Cerebellar nuclear complex (tissue), 1 donor: ENCODE data around the gene BYSL.
"Not testable (repeated sequence)": the region's sequence is repeated elsewhere in the genome, so short reads cannot be mapped to it uniquely, and the experiment has no call there.

Experiments
- DNase-seq, 2 experiments: peaks; one replicate each; lab custom pipeline; 2025; lab: John Stamatoyannopoulos, UW

Gene BYSL

GRCh38 chr6:41942067-41942851 is 21.0 kb downstream of the BYSL start:
- DNase-seq = no peak

DNA sequence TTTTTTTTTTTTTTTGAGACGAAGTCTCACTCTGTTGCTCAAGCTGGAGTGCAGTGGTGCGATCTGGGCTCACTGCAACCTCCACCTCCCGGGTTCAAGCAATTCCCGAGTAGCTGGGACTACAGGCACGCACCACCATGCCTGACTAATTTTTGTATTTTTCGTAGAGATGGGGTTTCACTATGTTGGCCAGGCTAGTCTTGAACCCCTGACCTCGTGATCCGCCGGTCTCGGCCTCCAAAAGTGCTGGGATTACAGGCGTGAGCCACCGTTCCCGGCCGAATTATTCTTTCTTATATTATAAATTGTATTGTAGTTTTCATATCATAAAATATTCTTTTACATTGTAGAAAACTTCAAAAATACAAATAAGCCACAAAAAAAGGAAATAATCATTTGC is 21.6 kb downstream of the BYSL start:
- DNase-seq = not testable (repeated sequence)

DNA sequence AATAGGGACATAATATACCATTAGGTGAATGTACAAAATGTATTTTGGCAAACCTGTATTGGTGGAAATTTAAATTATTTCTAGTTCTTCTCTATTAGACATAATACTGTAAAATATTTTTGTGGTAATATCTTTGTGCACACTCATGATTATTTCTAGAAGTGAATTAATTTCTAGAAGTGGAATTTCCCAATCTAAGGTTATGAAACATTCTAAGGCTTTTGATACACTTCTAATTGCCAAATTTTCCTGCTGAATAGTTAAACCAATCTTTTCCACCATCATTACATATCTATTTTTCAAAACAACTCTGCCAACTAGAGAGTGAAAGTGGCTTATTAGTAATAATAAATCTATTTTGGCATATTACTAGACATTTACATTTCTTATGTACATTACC is 22.2 kb downstream of the BYSL start:
- no peak for DNase-seq

DNA sequence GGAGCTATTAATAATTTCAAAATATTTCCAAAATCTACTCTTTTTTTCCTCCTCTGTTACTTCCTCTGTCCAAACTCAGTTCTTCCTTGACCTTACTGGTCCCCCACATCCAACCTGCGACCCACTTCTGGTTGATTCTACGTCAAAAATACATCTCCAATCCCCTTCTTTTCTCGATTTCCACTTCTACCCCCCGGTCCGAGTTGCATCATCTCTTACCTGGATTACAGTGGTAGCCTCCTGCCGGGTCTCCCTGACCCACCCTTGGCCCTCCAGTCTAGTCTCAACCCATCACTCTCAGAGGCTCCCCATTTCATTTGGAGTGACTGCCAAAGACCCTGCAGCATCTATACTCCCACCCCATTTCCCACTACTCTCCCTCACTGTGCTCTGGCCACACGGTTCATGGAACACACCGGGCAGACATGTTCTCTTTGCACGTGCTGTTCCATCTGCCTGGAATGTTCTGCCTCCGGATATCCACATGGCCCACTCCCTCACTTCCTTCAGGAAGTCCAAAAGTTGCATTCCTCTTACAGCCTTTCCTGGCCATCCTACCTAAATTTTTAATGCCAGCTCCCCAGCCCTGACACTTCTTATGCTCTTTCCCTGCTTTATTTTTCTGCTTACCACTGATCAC is 26.4 kb downstream of the BYSL start:
- DNase-seq = no peak

GRCh38 chr6:41954668-41955067 is 33.4 kb downstream of the BYSL start:
- no peak for DNase-seq

DNA sequence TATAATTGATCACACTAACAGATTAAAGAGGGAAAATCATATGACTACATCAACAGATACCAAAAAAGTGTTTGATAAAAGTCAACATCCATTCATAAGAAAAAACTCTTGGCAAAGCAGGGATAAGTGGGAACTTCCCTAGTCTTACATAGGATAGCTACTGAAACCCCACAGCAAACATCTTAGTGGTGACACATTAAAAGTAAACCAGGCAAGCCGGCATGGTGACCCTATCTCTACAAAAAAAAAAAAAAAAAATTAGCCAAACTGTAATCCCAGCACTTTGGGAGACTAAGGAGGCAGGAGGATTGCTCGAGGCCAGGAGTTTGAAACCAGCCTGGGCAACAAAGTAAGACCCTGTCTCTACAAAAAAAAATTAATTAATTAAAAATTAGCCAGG is 34.1 kb downstream of the BYSL start:
- DNase-seq = no peak

DNA sequence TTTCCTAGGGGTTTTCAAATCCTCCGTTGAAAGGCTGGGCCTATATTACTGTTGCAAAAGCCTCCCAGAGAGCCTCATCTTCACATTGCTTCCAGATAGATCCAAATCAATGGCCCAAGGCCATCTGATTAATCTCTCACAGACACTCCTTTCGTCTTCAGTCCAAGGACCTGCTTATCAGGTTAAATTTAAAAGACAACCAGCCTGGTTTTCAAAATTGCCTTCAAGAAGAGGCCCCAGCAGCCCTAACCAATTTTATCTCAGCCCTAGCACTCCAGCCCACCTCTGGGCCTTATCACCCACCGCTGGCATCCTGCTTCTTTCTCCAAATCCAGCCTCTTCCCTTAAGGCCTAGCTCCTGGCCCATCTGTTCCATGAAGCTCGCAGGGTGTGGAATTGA is 35.8 kb downstream of the BYSL start:
- no peak for DNase-seq

- DNase-seq = no peak
Measured at GRCh38 chr6:41958022-41958856, 36.9 kb downstream of the BYSL start.

DNA sequence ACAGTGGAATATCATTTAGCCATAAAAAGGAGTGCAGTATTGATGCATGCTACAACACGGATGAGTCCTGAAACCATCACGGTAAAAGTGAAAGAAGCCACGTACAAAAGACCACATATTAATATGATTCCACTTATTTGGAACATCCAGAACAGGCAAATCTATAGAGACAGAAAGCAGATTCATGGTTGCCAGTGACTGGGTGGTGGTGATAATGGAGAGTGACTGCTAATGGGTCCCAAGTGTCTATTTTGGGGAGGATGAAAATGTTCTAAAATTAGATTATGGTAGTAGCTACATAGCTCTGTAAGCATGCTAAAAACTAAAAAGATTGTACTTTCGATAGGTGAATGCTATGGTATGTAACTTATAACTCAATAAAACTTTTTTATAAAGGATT is 38.7 kb downstream of the BYSL start:
- no peak for DNase-seq

- DNase-seq = no peak
Measured at GRCh38 chr6:41963371-41963770, 42.1 kb downstream of the BYSL start.

DNA sequence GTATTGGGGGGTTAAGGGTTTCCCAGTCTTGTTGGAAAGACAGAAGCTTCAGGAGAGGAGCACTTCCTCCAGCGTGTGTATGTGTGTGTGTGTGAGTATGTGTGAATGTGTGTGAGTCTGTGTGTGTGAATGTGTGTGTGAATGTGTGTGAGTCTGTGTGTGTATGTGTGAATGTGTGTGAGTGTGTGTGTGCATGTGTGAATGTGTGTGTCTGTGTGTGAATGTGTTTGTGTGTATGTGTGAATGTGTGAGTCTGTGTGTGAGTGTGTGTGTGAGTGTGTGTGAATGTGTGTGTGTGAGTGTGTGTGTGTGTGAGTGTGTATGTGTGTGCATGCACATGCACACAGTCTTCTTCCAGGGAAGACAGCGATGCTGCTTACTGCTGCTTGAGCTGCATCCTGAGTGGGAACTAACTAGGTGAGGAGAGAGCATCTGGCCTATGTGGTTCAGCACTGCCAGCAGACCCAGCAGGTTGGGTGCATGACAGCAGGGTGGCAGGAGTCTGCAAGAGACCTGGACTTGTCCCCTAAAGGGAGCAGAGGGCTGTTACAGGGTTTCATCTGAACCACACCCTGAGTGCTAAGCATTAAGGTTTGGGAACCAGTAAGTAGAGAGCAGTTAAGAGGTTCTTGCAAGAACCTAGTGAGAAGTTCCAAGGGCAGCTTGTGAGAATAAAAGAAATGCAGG is 43.0 kb downstream of the BYSL start:
- DNase-seq = no peak

DNA sequence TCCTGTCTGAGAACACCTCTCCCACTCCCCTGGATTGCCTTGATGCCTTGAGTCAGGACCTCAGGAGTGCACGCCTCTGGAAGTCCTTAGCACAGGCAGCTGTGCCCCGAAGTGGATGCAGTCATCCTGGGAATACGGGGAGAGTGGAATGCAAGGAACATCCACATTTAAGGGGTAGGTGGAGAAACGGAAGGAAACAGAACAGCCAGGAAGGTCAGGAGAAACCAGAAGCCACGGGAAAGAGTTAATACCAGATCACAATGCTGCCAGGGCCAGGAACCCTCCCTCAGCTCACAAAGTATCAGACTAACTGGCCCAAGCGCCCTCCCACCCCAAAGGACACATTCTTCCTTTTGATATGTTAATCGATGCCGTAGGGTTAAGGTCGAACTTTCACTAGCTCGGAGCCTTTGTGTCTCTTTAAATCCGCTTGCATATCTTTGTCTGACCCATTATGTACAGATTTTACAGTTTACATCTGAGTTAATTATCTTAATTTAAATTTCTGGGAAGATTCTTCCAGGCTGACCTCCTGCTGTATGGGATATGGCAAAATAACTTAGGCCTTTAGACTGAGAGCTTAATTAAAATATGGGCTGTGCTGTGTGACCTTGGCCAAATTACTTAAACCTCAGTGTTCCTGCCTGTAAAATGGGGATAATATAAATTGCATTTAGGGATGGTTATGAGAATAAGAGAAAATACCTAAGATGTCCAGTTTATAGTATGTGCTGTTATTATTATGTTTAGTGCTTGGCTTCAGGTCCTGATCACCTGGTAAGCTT is 44.3 kb downstream of the BYSL start:
- DNase-seq = no peak

DNA sequence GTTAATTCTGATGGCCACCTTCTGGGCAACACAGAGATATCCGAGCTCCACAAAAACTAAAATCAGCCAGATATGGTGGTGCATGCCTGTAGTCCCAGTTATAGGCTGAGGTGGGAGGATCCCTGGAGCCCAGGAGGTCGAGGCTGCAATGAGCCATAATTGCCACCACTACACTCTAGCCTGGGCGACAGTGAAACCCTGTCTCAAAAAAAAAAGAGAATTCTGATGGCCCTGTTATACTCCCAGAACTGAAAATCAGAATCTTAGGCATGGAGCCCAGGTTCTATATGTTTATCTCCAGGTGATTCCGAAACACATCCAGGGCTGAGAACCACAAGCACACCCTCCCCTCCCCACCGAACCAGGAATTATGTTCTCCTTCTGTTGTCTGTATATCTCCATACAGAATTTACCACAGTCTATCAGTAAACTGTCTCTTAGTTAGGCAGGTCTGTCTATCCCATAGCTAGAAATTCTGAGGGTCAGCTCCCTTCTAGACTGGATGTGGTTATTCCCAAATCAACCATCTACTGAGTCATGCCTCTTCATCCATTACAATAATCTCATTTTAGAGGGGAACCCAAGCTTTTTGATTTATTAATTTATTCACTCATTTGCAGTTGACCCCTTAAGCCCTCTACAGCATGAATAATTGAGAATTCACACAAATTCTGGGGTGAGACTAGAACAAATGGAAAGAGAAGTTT is 45.1 kb downstream of the BYSL start:
- DNase-seq = no peak

- no peak for DNase-seq
Measured at GRCh38 chr6:41966961-41967311, 45.6 kb downstream of the BYSL start.

GRCh38 chr6:41967312-41968287 is 46.3 kb downstream of the BYSL start:
- no peak for DNase-seq

GRCh38 chr6:41970436-41970846 is 49.1 kb downstream of the BYSL start:
- no peak for DNase-seq

DNA sequence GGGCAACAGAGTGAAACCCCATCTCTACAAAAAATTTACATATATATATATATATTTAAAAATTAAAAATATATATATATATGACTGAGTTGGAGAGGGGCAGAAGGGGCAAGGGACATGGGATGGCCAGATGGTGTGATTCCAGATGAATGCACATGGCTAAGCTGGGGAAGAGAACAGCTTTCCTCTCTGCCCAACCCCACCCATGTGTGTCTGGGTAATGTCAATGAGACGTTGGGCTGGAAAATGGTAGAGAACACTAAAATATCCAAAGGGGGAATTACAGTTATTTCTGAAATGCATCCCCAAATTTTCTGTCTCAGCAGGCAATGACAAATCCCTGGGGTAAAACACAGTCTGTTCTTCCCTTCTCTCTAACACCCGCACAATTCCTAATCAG is 51.5 kb downstream of the BYSL start:
- DNase-seq = no peak

- no peak for DNase-seq
Measured at GRCh38 chr6:41974281-41974825, 53.1 kb downstream of the BYSL start.

DNA sequence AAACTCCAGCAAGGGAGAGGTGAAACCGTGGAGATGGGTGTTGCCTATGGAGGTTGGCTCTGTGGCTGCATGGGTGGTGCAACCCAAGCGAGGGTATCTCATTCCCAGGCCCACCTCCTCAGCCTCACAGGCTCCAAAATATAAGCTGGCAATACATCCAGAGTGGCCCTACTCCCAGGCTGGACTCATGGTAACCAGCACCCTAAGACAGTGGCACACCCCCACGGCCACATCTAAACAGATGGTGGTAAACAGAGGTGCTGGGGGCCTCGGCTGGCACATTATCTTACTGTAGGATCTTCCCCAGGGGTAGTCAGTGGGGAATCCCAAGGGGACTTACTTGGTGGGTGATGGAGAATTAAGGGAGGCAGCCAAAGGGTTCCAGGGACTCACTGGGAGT is 54.0 kb downstream of the BYSL start:
- no peak for DNase-seq
